Germinal center (tissue), 1 donor: Measurements from ENCODE around the gene CARD16.

Experiments used
- DNase-seq: peaks from one replicate; pipeline ENCODE4 v3.0.0; 2012; ENCODE audit warnings: mixed read lengths, low spot score

Gene CARD16

GRCh38 chr11:104992781-104993180 is 52.4 kb downstream of the CARD16 start:
- DNase-seq: no peak

GRCh38 chr11:104991994-104992393 is 53.1 kb downstream of the CARD16 start:
- DNase-seq: no peak
